HG02678 (cell line): ENCODE data around the gene TMEM131.

Source experiments
- ATAC-seq: cut with Tn5 transposase; IDR thresholded peaks from one replicate; pipeline ENCODE4 v1.9.1; 2021; ENCODE audit warnings: mild to moderate bottlenecking, moderate library complexity; ENCODE audit not compliant: unreplicated experiment

The TMEM131 gene

GRCh38 chr2:97745474-97746174, 250.1 kb downstream of the TMEM131 start:
- ATAC-seq: no peak

GRCh38 chr2:97743913-97744312, 251.8 kb downstream of the TMEM131 start:
- no peak for ATAC-seq

- no peak for ATAC-seq
Observed at GRCh38 chr2:97742381-97742847, 253.3 kb downstream of the TMEM131 start.

- no peak for ATAC-seq
Observed at GRCh38 chr2:97741686-97742085, 254.1 kb downstream of the TMEM131 start.

- ATAC-seq: no peak
Observed at GRCh38 chr2:97741251-97741650, 254.5 kb downstream of the TMEM131 start.

GRCh38 chr2:97740590-97741182, 255.1 kb downstream of the TMEM131 start:
- peak; percentile 66 for ATAC-seq

GRCh38 chr2:97739893-97740245, 255.9 kb downstream of the TMEM131 start:
- ATAC-seq: no peak

- ATAC-seq: no peak
Observed at GRCh38 chr2:97739020-97739892, 256.5 kb downstream of the TMEM131 start.

GRCh38 chr2:97738179-97739019, 257.3 kb downstream of the TMEM131 start:
- ATAC-seq: no peak

GRCh38 chr2:97737421-97738178, 258.1 kb downstream of the TMEM131 start:
- ATAC-seq: no peak

- no peak for ATAC-seq
Observed at GRCh38 chr2:97736608-97737330, 259.0 kb downstream of the TMEM131 start.

- ATAC-seq: no peak
Observed at GRCh38 chr2:97736185-97736584, 259.6 kb downstream of the TMEM131 start.

- ATAC-seq: no peak
Observed at GRCh38 chr2:97735161-97735561, 260.6 kb downstream of the TMEM131 start.

- ATAC-seq: no peak
Observed at GRCh38 chr2:97734061-97735051, 261.4 kb downstream of the TMEM131 start.

- ATAC-seq: no peak
Observed at GRCh38 chr2:97733341-97734035, 262.3 kb downstream of the TMEM131 start.

- ATAC-seq: no peak
Observed at GRCh38 chr2:97732436-97733340, 263.1 kb downstream of the TMEM131 start.
